ENCODE results near the gene NDUFC1. TPM values are rescaled to one million over a fixed set of nuclear protein-coding genes. Genes with fewer than 3 reads are reported as not detected.

Gene NDUFC1
- total RNA-seq, 1 experiment from 2014 or later = 59.1 TPM

- peak; percentile 38 for DNase-seq
- Histone ChIP-seq H3T11ph (ENCODE audit: low read length) (no peak overlapping the region), H2BK5ac (ENCODE audit: insufficient read length, low read length) (no peak overlapping the region), H4K8ac (replicated peaks; ENCODE audit: insufficient read length, low read depth, low read length) (no peak overlapping the region), H2AK5ac (ENCODE audit: insufficient read length, low read length) (no peak overlapping the region), H3K79me1 (ENCODE audit: insufficient read depth, low read depth, low read length, poor library complexity, severe bottlenecking) (no peaks in the 10 kb centered on the region), H3K4me2 (ENCODE audit: insufficient read depth, insufficient read length, low read length) (peak overlapping the region; percentile 72), H4K5ac (ENCODE audit: insufficient read length, low read depth, low read length) (no peak overlapping the region), H3K27me3 (ENCODE audit: insufficient read depth, low read length) (peaks cover 12% of the 10 kb centered on the region; the same call in 1 of the 2 replicates), H3K18ac (ENCODE audit: insufficient read length, low read depth, low read length) (no peak overlapping the region), H4K91ac (ENCODE audit: insufficient read length, low read depth, low read length) (no peak overlapping the region), H3K9ac (ENCODE audit: extremely low read depth, insufficient read length, low read length) (peak overlapping the region; percentile 10), H3K79me2 (ENCODE audit: insufficient read depth, low read length) (no peaks in the 10 kb centered on the region), H3K23ac (ENCODE audit: insufficient read length, low read depth, low read length) (no peak overlapping the region), H3K4me1 (ENCODE audit: insufficient read depth, low read length) (no peaks in the 10 kb centered on the region), H4K20me1 (ENCODE audit: control insufficient read depth, insufficient read depth, insufficient read length) (no peaks in the 10 kb centered on the region), H3K14ac (ENCODE audit: insufficient read depth, low read length) (no peak overlapping the region), H3K23me2 (ENCODE audit: insufficient read length, low read depth, low read length, poor library complexity, severe bottlenecking) (peaks cover 4% of the 10 kb centered on the region), H3K27ac (ENCODE audit: insufficient read length, low read depth, low read length) (no peak overlapping the region), H2BK20ac (ENCODE audit: low read depth, low read length, poor library complexity, severe bottlenecking) (no peak overlapping the region), H2BK12ac (ENCODE audit: insufficient read length, low read depth, low read length) (no peak overlapping the region), H3K9me3 (ENCODE audit: control insufficient read depth, low read depth, low read length) (no peaks in the 10 kb centered on the region), H3K4ac (ENCODE audit: low read depth, low read length) (no peak overlapping the region), H2BK15ac (ENCODE audit: low read depth, low read length) (no peak overlapping the region), H2BK120ac (ENCODE audit: low read depth, low read length, poor library complexity, severe bottlenecking) (no peak overlapping the region), H2AFZ (ENCODE audit: low read length) (peak overlapping the region; percentile 56), H3K56ac (ENCODE audit: insufficient read length, low read depth, low read length) (no peak overlapping the region)
- WGBS (ENCODE audit: extremely low coverage, insufficient read length, low lambda C conversion rate) = no CpG with 5 or more reads among the region's 40 CpGs
- Mint-ChIP-seq H3K27me3 (ENCODE audit: low read depth) (peaks cover 40% of the 10 kb centered on the region), H3K4me1 (peaks cover 11 to 14% of the 10 kb centered on the region in 2 experiments), H3K4me3 (peak overlapping the region; percentile 69 to 84), H3K36me3 (ENCODE audit: insufficient read depth in 1 of 3, low read depth in 3 of 3) (0 out of 7 replicates have a peak, but pooled peaks cover 0 to under 1% (median under 1%) of the 10 kb centered on the region in 3 experiments), H3K27ac (no peak overlapping the region), H3K9me3 (no peaks in the 10 kb centered on the region; a peak in 1 of 5 replicates)
- no peak for TF ChIP-seq CTCF (conservative IDR thresholded peaks at IDR 0.05)
Measured at GRCh38 chr4:139278912-139279759, 23.1 kb downstream of the NDUFC1 start.

Measured in H9 (cell line).